ENCODE data around the gene SMC5.
"Not testable (repeated sequence)": the region's sequence is repeated elsewhere in the genome, so short reads cannot be mapped to it uniquely, and the experiment has no call there.

The SMC5 gene

DNA sequence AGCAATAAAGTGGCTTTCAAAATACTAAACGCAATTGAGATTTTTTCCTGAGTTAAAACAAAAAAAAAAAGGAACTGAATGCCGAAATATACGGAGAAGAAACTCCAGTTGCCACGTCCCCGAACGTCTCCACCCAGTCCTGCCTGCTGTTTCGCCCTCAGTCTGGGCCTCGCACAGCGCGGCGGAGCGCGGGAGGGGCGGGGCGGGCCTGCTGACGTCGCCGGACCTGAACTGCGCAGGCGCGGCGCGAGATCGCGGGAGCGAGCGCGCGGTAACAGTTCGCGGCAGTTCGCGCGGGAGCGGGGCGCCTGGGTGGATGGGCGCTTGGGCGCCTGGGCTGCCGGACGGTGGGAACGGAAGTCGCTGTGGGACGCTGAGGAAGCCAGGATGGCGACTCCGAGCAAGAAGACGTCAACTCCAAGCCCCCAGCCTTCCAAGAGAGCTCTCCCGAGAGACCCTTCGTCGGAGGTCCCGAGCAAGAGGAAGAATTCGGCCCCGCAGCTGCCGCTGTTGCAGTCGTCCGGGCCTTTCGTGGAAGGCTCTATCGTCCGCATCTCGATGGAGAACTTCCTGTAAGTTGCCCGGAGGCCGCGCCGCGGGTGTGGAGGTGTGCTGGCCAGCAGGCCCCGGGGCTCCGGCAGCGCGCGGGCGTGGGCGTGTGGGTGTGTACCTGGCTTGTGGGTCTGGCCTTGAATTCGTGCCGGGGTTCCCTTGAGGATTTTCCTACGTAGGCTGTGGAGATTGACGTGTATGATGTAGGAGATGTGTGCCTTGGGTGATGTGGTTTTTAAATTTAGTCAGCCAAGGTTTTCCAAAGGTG is at the start of gene SMC5:
Gene SMC5, plus strand, starts transcription at position 287 of the 820 bp plus-strand sequence. Its CDS starts 101 bp downstream, at position 388.
- H3K9me3 ChIP-seq (ENCODE audit: control insufficient read depth, insufficient read depth, low read length): no peaks in the 10 kb centered on the region
- H3K4me3 ChIP-seq (ENCODE audit: low read depth, low read length): peak within 1 kb of the TSS; percentile 98
- H3K27me3 ChIP-seq (ENCODE audit: control insufficient read depth, insufficient read depth, low read length): no peaks in the 10 kb centered on the region
- H3K27ac ChIP-seq (ENCODE audit: low read depth, low read length): peak within 1 kb of the TSS; percentile 92
- H3K4me1 ChIP-seq (ENCODE audit: control insufficient read depth, insufficient read depth, low read length): peaks cover 46% of the 10 kb centered on the region
- peak within 1 kb of the TSS; percentile 87 for H3K9ac ChIP-seq (ENCODE audit: low read depth, low read length)
- peaks cover 24% of the 10 kb centered on the region for H3K36me3 ChIP-seq (ENCODE audit: control insufficient read depth, insufficient read depth, low read length)

DNA sequence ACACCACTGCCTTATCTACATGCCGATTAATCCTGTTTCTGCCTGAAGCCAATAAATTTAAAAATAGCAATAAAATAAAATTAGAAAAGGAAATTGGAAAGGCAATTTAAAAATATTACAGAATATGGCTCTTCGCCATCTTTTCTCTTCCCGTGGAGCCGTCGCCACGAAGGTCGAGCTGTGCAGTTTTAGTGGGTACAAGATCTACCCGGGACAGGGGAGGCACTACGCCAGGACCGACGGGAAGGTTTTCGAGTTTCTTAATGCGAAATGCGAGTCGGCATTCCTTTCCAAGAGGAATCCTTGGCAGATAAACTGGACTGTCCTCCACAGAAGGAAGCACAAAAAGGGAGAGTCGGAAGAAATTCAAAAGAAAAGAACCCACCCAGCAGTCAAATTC is 41.7 kb upstream of the SMC5 start:
- no peaks in the 10 kb centered on the region for H3K4me1 ChIP-seq (ENCODE audit: control insufficient read depth, insufficient read depth, low read length)
- H3K27ac ChIP-seq (ENCODE audit: low read depth, low read length): no peak overlapping the region
- H3K27me3 ChIP-seq (ENCODE audit: control insufficient read depth, insufficient read depth, low read length): no peaks in the 10 kb centered on the region
- H3K36me3 ChIP-seq (ENCODE audit: control insufficient read depth, insufficient read depth, low read length): no peaks in the 10 kb centered on the region
- H3K4me3 ChIP-seq (ENCODE audit: low read depth, low read length): no peak overlapping the region
- H3K9me3 ChIP-seq (ENCODE audit: control insufficient read depth, insufficient read depth, low read length): peaks cover 11% of the 10 kb centered on the region
- H3K9ac ChIP-seq (ENCODE audit: low read depth, low read length): no peak overlapping the region

- no peaks in the 10 kb centered on the region for H3K9me3 ChIP-seq (ENCODE audit: control insufficient read depth, insufficient read depth, low read length)
- no peaks in the 10 kb centered on the region for H3K36me3 ChIP-seq (ENCODE audit: control insufficient read depth, insufficient read depth, low read length)
- no peak overlapping the region for H3K9ac ChIP-seq (ENCODE audit: low read depth, low read length)
- H3K27ac ChIP-seq (ENCODE audit: low read depth, low read length): no peak overlapping the region
- no peaks in the 10 kb centered on the region for H3K27me3 ChIP-seq (ENCODE audit: control insufficient read depth, insufficient read depth, low read length)
- H3K4me1 ChIP-seq (ENCODE audit: control insufficient read depth, insufficient read depth, low read length): no peaks in the 10 kb centered on the region
- no peak overlapping the region for H3K4me3 ChIP-seq (ENCODE audit: low read depth, low read length)
Measured at GRCh38 chr9:70218767-70219166, 40.0 kb upstream of the SMC5 start.

GRCh38 chr9:70220216-70220615 is 38.6 kb upstream of the SMC5 start:
- no peak overlapping the region for H3K9ac ChIP-seq (ENCODE audit: low read depth, low read length)
- no peak overlapping the region for H3K4me3 ChIP-seq (ENCODE audit: low read depth, low read length)
- no peaks in the 10 kb centered on the region for H3K4me1 ChIP-seq (ENCODE audit: control insufficient read depth, insufficient read depth, low read length)
- H3K36me3 ChIP-seq (ENCODE audit: control insufficient read depth, insufficient read depth, low read length): no peaks in the 10 kb centered on the region
- no peaks in the 10 kb centered on the region for H3K27me3 ChIP-seq (ENCODE audit: control insufficient read depth, insufficient read depth, low read length)
- H3K27ac ChIP-seq (ENCODE audit: low read depth, low read length): no peak overlapping the region
- no peaks in the 10 kb centered on the region for H3K9me3 ChIP-seq (ENCODE audit: control insufficient read depth, insufficient read depth, low read length)

GRCh38 chr9:70222354-70222753 is 36.4 kb upstream of the SMC5 start:
- Histone ChIP-seq H3K9me3 (ENCODE audit: control insufficient read depth, insufficient read depth, low read length) (no peaks in the 10 kb centered on the region), H3K4me1 (ENCODE audit: control insufficient read depth, insufficient read depth, low read length) (no peaks in the 10 kb centered on the region), H3K9ac (ENCODE audit: low read depth, low read length) (no peak overlapping the region), H3K4me3 (ENCODE audit: low read depth, low read length) (no peak overlapping the region), H3K27me3 (ENCODE audit: control insufficient read depth, insufficient read depth, low read length) (no peaks in the 10 kb centered on the region), H3K27ac (ENCODE audit: low read depth, low read length) (no peak overlapping the region), H3K36me3 (ENCODE audit: control insufficient read depth, insufficient read depth, low read length) (no peaks in the 10 kb centered on the region)

DNA sequence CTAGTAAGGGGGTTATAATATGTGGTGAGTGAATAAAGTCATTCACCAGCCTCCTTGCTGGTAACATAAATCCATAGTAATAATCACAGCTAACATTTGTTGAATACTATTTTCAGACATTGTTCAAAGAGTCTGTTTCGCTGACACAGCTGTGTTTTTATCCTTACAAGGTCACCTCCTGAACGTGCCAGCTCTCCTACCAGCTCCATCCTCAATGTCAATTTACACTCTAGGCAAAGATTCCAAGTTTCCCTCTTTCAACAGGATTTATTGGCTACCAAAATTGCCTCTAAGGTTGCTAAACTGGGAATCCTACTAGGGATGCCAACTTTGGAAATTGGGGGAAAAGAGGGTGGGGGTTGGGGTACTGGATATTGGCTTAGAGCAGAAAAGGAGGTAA is 30.7 kb upstream of the SMC5 start:
- H3K4me1 ChIP-seq (ENCODE audit: control insufficient read depth, insufficient read depth, low read length): 0 out of 2 replicates have a peak, but pooled peaks cover 6% of the 10 kb centered on the region
- H3K4me3 ChIP-seq (ENCODE audit: low read depth, low read length): no peak overlapping the region
- no peaks in the 10 kb centered on the region for H3K27me3 ChIP-seq (ENCODE audit: control insufficient read depth, insufficient read depth, low read length)
- H3K36me3 ChIP-seq (ENCODE audit: control insufficient read depth, insufficient read depth, low read length): no peaks in the 10 kb centered on the region
- H3K27ac ChIP-seq (ENCODE audit: low read depth, low read length): no peak overlapping the region
- H3K9me3 ChIP-seq (ENCODE audit: control insufficient read depth, insufficient read depth, low read length): no peaks in the 10 kb centered on the region
- no peak overlapping the region for H3K9ac ChIP-seq (ENCODE audit: low read depth, low read length)

GRCh38 chr9:70228611-70229010 is 30.2 kb upstream of the SMC5 start:
- Histone ChIP-seq H3K9ac (ENCODE audit: low read depth, low read length) (no peak overlapping the region), H3K27ac (ENCODE audit: low read depth, low read length) (no peak overlapping the region), H3K36me3 (ENCODE audit: control insufficient read depth, insufficient read depth, low read length) (no peaks in the 10 kb centered on the region), H3K9me3 (ENCODE audit: control insufficient read depth, insufficient read depth, low read length) (no peaks in the 10 kb centered on the region), H3K27me3 (ENCODE audit: control insufficient read depth, insufficient read depth, low read length) (no peaks in the 10 kb centered on the region), H3K4me1 (ENCODE audit: control insufficient read depth, insufficient read depth, low read length) (0 out of 2 replicates have a peak, but pooled peaks cover 6% of the 10 kb centered on the region), H3K4me3 (ENCODE audit: low read depth, low read length) (no peak overlapping the region)

GRCh38 chr9:70229026-70229425 is 29.8 kb upstream of the SMC5 start:
- H3K36me3 ChIP-seq (ENCODE audit: control insufficient read depth, insufficient read depth, low read length): no peaks in the 10 kb centered on the region
- H3K27ac ChIP-seq (ENCODE audit: low read depth, low read length): no peak overlapping the region
- H3K4me1 ChIP-seq (ENCODE audit: control insufficient read depth, insufficient read depth, low read length): 0 out of 2 replicates have a peak, but pooled peaks cover 6% of the 10 kb centered on the region
- H3K9me3 ChIP-seq (ENCODE audit: control insufficient read depth, insufficient read depth, low read length): no peaks in the 10 kb centered on the region; the same call in 1 of the 2 replicates
- H3K9ac ChIP-seq (ENCODE audit: low read depth, low read length): no peak overlapping the region
- H3K4me3 ChIP-seq (ENCODE audit: low read depth, low read length): no peak overlapping the region
- no peaks in the 10 kb centered on the region for H3K27me3 ChIP-seq (ENCODE audit: control insufficient read depth, insufficient read depth, low read length)

DNA sequence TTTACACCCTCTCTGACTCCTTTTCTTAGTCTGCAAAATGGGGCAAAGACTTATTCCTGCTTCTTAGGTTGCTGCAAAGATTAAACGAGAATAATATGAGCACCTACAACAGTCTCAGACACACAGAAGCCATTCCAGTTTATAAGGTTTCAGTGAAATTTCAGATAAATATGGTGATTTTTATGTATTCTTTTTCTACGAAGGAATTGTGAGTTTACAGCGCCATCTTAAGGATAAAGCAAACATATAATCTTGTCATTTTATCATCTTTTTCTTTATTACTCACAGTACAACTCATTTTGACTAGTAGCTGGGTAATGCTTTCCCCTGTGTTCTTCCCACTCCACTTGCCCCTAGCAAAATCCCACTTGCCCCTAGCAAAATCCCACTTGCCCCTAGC is 29.2 kb upstream of the SMC5 start:
- Histone ChIP-seq H3K36me3 (ENCODE audit: control insufficient read depth, insufficient read depth, low read length) (no peaks in the 10 kb centered on the region), H3K9ac (ENCODE audit: low read depth, low read length) (no peak overlapping the region), H3K4me1 (ENCODE audit: control insufficient read depth, insufficient read depth, low read length) (0 out of 2 replicates have a peak, but pooled peaks cover 6% of the 10 kb centered on the region), H3K9me3 (ENCODE audit: control insufficient read depth, insufficient read depth, low read length) (no peaks in the 10 kb centered on the region; the same call in 1 of the 2 replicates), H3K4me3 (ENCODE audit: low read depth, low read length) (no peak overlapping the region), H3K27me3 (ENCODE audit: control insufficient read depth, insufficient read depth, low read length) (no peaks in the 10 kb centered on the region), H3K27ac (ENCODE audit: low read depth, low read length) (no peak overlapping the region)

- H3K4me3 ChIP-seq (ENCODE audit: low read depth, low read length): no peak overlapping the region
- H3K9ac ChIP-seq (ENCODE audit: low read depth, low read length): no peak overlapping the region
- no peaks in the 10 kb centered on the region for H3K27me3 ChIP-seq (ENCODE audit: control insufficient read depth, insufficient read depth, low read length)
- H3K36me3 ChIP-seq (ENCODE audit: control insufficient read depth, insufficient read depth, low read length): no peaks in the 10 kb centered on the region
- H3K27ac ChIP-seq (ENCODE audit: low read depth, low read length): no peak overlapping the region
- H3K4me1 ChIP-seq (ENCODE audit: control insufficient read depth, insufficient read depth, low read length): 0 out of 2 replicates have a peak, but pooled peaks cover 6% of the 10 kb centered on the region
- H3K9me3 ChIP-seq (ENCODE audit: control insufficient read depth, insufficient read depth, low read length): no peaks in the 10 kb centered on the region; the same call in 1 of the 2 replicates
Measured at GRCh38 chr9:70232476-70232875, 26.3 kb upstream of the SMC5 start.

DNA sequence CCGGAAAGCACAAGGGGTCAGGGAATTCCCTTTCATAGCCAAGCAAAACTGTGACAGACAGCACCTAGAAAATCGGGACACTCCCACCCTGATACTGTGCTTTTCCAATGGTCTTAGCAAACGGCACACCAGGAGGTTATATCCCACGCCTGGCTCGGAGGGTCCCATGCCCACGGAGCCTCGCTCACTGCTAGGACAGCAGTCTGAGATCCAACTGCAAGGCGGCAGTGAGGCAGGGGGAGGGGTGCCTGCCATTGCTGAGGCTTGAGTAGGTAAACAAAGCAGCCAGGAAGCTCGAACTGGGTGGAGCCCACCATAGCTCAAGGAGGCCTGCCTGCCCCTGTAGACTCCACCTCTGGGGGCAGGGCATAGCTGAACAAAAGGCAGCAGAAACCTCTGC is 24.6 kb upstream of the SMC5 start:
- not testable (repeated sequence) for H3K4me3 ChIP-seq (ENCODE audit: low read depth, low read length); H3K4me1 ChIP-seq (ENCODE audit: control insufficient read depth, insufficient read depth, low read length); H3K9ac ChIP-seq (ENCODE audit: low read depth, low read length); H3K27me3 ChIP-seq (ENCODE audit: control insufficient read depth, insufficient read depth, low read length); H3K27ac ChIP-seq (ENCODE audit: low read depth, low read length); H3K9me3 ChIP-seq (ENCODE audit: control insufficient read depth, insufficient read depth, low read length); H3K36me3 ChIP-seq (ENCODE audit: control insufficient read depth, insufficient read depth, low read length)
